Activated naive CD4-positive, alpha-beta T cell treated with Interleukin-2 at 50 U/mL for 16 hours (primary cell): ENCODE data around the gene UTS2R.
"Not testable (repeated sequence)": the region's sequence is repeated elsewhere in the genome, so short reads cannot be mapped to it uniquely, and the experiment has no call there.

Experiments used
- DNase-seq: peaks from one replicate; pipeline ENCODE4 v3.0.0-alpha.2; 2020

Gene UTS2R

GRCh38 chr17:82355770-82356427 lies 15.7 kb upstream of the UTS2R start:
- DNase-seq: no peak

- no peak for DNase-seq
Measured at GRCh38 chr17:82356845-82357355, 14.7 kb upstream of the UTS2R start.

- DNase-seq: no peak
Measured at GRCh38 chr17:82357394-82357793, 14.2 kb upstream of the UTS2R start.

GRCh38 chr17:82358465-82359350 lies 12.9 kb upstream of the UTS2R start, which contains the start of gene TEX19:
Gene TEX19, plus strand, starts transcription at chr17:82359247. Its CDS starts 2,904 bp downstream, at chr17:82362151.
- DNase-seq: no peak

GRCh38 chr17:82359451-82360074 lies 12.0 kb upstream of the UTS2R start:
- not testable (repeated sequence) for DNase-seq

- DNase-seq: no peak
Measured at GRCh38 chr17:82361885-82362633, 9.5 kb upstream of the UTS2R start.

GRCh38 chr17:82365606-82366295 lies 5.8 kb upstream of the UTS2R start:
- no peak for DNase-seq

GRCh38 chr17:82366749-82367148 lies 4.8 kb upstream of the UTS2R start:
- DNase-seq: no peak

- DNase-seq: no peak
Measured at GRCh38 chr17:82367724-82368524, 3.6 kb upstream of the UTS2R start.

GRCh38 chr17:82369211-82369610 lies 2.4 kb upstream of the UTS2R start:
- no peak for DNase-seq

- DNase-seq: peak; percentile 45
Measured at GRCh38 chr17:82370471-82371332, 863 bp upstream of the UTS2R start.

GRCh38 chr17:82372249-82373071 lies 895 bp downstream of the UTS2R start:
- no peak for DNase-seq

GRCh38 chr17:82373072-82373452 lies 1.5 kb downstream of the UTS2R start:
- not testable (repeated sequence) for DNase-seq

- no peak for DNase-seq
Measured at GRCh38 chr17:82373731-82374625, 2.4 kb downstream of the UTS2R start.

GRCh38 chr17:82374626-82375331 lies 3.2 kb downstream of the UTS2R start:
- DNase-seq: no peak

GRCh38 chr17:82375359-82376041 lies 3.9 kb downstream of the UTS2R start:
- DNase-seq: no peak
